Measurements from ENCODE around the gene KLF9.
"Not testable (repeated sequence)": the region's sequence is repeated elsewhere in the genome, so short reads cannot be mapped to it uniquely, and the experiment has no call there.

The KLF9 gene

DNA sequence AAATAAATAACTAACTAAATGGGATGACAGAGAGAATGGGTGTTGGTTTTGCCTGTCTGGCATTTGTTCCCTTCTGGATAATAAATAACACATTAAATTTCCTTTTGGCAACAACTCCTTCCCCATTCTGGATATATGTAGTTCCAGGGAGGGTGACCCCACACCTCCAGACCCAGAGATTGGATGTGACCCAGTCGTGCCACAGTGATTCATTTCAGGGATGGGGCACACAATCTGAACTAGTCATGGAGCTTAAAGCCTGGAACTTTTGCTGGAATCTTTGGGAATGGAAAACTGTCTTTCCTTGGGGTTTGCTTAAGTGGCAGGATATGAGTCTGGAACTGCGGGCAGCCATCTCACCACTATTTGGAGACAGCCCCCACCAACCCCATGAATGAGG is 11.3 kb downstream of the KLF9 start:
- no peak for DNase-seq

DNA sequence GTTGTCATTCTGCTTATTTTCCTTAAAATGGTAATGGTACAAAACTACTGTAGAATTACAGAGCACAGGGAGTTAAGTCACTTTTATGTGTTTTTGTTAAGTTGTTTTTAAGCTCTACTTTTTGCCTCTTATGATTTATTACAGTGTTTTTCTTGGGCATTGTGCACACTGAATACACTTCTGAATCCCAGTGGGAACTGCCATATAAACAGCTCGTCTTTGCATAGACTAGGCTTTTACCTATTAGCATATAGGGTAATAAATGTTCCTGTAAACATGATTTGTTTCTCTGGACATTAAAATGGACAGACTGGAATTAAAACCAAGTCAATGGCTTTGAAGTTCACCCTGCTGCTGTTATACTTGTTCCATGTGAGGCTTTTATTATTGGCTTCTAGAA is 12.2 kb downstream of the KLF9 start:
- DNase-seq: no peak

DNA sequence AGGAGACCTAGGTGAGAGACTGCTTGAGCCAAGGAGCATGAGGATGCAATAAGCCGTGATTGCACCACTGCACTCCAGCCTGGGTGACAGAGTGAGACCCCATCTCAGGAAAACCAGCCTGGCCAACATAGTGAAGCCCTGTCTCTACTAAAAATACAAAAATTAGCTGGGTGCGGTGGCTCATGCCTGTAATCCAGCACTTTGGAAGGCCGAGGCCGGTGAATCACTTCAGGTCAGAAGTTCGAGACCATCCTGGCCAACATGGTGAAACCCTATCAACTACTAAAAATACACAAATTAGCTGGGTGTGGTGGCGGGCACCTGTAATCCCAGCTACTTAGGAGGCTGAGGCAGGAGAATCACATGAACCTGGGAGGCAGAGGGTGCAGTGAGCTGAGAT is 13.2 kb downstream of the KLF9 start:
- not testable (repeated sequence) for DNase-seq

DNA sequence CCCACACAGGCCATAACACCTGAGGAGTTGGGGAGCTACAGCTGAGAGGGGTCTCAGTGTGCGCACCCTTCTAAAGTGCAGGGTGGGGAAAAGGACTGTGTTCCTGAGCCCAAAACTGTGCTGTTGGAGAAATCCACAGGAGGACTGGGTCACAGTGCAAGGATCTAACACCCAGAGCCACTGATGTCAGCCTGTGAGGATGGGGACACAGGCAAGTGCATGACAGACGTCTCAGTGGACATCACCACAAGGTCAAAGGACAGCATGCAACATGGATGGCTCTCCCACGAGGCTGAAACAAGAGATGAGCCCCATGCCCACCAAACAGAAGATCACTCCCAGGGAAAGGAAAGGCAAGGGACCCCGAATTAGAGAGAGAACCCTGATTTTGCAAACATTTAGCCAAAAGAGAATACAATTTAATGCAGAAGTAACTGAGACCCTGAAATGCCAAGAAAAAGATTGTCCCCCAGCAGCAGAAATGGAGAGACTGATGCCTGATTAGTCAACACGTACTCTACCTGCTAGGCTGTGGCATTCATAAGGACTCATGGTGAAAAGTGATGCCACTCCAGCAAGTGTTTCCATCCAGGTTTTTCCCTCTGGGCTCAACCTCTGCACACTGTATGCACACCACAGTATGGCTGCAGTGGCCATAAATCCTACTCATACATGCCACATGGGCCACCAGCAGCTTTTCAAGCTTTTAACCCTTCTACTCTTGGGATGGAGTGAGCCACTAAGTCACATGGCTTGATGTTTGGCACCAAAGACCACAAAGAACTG is 14.2 kb downstream of the KLF9 start:
- DNase-seq: no peak

DNA sequence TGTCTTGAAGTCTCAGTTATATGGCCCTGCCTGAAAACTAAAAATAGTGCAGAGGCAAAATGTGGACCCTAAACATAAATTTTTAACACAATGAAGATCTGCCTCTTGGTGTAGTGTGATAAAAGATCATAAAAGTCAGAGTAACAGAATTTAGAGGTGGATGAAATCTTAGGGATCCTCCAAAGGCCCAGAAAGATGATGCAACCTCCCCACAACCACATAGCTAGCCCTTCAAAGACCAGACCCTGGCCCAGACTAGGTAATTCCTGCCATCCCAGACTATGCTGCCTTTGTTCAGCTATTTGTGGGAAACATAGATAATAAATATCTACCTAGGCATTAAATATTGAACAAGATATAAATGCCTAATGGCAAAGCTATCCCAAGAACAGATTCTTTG is 15.3 kb downstream of the KLF9 start:
- no peak for DNase-seq

DNA sequence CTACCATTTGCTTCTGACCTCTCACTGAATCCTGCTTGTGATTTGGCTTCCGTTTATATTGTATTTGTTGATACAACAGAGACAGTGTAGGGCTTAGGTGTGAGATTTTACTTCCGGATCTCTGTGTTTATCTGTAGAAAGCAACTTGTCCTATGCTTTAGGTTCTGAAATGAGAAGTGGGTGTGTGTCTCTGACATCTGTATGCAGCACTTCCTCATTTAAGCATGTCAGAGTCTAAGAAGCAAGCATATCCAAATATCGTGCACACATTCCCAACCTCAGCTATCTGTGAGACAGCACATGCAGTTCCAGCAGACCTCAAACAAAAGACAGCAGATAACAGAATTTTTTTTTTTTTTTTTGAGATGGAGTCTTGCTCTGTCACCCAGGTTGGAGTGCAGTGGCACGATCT is 16.3 kb downstream of the KLF9 start:
- no peak for DNase-seq

DNA sequence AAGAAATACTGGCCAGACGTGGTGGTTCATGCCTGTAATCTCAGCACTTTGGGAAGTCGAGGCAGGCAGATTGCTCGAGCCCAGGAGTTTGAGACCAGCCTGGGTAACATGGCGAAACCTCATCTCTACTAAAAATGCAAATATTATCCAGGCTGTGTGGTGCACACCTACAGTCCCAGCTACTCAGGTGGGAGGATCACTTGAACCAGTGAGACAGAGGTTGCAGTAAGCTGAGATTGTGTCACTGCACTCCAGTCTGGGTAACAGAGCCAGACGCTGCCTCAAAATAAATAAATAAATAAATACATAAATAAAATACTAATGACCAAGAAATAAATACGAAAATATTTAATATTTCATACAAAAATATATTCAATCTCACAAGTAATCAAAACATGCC is 18.8 kb downstream of the KLF9 start:
- no peak for DNase-seq

DNA sequence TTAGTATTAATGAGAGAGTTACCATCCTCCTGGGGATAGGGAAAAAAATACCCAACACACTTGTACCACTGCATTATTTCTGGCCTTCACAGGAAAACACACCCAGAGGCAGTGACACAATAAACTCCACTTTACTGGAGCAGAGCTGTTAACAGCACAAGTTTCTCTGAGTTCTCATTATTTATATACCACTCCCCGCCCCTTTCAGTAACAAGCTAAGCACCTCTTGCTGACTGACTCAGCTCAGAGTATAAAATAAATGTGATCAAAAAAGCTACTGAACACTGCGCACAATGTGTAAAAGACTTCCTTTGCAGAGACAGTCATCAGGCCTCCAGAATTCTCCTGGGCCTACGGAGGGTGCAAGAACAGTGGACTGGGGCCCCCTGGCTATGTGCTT is 21.6 kb downstream of the KLF9 start:
- no peak for DNase-seq

DNA sequence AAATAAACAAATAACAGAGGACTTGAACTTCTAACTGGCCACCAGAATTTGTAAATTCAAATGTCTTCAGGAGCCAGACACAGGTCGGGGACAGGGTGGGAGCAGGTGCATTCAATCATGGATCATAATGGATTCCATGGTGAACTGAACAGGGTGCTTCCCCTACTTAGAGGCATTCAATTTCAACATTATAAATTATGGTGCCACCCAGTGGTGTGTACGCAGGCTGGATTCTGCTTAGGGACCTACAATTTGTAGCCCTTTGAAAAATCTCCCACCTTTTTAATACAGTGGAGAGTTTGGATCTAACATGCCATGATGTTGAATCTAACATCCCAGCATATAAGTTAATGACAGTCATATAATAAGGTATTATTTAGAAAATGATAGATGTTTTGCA is 22.3 kb downstream of the KLF9 start:
- no peak for DNase-seq

DNA sequence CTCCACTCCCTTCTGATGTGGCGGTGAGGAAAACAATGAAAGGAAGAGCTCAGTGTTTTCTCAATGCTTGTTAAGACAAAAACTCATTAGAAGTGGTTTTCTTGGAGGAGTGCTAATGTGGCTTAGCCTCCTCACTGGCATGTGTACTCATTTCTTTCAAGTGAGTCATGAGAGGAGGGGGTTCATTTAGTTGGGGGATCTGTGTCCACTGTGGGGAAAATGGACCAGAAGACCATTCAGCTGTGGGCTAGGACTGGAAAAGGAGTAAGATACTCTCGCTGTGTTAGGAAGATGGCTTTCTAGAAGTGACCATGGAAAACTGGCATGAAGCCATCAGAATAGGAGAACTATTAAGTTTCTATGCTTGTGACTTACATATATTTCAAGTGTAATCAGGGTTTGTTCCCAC is 23.5 kb downstream of the KLF9 start:
- DNase-seq: no peak

DNA sequence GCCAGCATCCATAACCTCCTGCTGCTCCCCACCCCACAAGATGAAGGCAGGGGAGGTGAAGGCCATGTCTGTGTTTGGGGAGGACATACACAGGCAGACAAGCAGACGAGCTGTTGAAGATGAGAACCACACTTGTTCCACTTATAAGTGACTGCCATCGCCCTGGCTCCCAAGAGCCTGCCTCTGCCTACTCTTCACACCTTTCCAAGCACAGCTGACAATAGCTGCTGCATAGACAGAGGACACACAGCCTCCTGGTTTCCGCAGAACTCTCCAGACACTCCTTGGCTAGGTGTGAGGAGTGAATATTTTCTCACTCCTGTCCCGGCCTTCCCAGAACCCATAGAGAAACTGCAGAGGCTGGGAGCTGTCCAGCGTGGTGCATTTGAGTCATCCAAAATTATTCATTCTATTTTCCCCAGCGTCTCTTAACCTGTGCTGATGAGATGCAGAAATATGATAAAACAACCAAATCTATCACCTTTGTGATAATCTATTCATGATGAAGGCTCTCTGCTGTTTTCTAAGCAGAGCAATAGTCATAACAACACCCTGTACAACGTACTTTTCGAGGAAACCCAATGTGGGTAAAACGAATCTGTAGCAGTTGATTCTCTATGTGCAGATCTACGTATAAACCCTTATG is 24.7 kb downstream of the KLF9 start:
- no peak for DNase-seq

DNA sequence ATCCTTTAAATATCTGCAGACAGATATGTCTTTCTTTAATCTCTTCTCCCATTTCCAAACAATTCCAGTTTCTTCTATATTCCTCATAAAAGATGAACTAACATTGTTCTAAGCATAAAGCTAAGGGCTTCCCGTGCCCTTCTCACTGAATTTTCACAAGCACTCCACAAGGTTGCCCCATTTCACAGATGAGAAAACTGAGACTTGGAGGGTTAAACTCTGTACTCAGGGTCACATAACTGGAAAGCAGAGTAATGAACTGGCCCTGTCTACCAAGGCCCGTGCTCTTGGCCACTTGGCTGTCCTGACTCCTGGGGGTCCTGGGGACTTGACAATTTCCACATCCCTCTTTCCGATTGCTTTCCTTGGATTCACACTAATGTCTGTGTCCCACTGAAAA is 25.3 kb downstream of the KLF9 start:
- no peak for DNase-seq

DNA sequence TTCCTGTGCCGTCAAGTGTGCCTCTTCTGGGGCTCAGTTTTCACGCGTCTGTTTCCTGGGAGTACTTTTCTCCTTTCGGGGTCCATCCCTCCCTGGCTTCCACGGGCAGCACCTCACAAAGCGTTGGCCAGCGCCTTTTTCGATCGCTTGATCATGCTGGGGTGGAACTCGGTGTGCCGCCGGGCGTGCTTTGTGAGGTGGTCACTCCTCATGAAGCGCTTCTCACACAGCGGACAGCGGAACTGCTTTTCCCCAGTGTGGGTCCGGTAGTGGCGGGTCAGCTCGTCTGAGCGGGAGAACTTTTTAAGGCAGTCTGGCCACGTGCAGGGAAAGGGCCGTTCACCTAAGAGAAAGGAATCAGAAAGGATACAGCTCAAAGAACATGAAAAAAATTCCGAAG is 26.8 kb downstream of the KLF9 start:
- no peak for DNase-seq

DNA sequence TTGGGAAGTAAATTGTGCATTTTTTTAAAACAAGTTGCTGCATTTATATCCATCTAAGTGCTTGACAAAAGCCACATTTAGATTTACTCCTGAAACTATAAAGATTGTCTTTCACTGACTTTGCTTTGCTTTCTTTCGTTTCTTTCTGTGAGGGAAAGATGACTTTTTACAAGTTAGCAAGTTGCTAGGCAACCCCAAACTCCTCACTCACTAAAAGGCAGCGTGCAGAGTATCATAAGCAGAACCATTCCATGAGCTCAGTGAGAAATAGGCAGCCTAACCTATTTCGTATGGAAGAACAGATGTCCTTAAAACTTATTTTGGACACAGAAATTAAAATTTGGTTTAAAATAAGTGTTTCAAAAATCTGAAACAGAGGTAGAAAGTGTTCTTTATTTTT is 29.0 kb downstream of the KLF9 start:
- DNase-seq: no peak

DNA sequence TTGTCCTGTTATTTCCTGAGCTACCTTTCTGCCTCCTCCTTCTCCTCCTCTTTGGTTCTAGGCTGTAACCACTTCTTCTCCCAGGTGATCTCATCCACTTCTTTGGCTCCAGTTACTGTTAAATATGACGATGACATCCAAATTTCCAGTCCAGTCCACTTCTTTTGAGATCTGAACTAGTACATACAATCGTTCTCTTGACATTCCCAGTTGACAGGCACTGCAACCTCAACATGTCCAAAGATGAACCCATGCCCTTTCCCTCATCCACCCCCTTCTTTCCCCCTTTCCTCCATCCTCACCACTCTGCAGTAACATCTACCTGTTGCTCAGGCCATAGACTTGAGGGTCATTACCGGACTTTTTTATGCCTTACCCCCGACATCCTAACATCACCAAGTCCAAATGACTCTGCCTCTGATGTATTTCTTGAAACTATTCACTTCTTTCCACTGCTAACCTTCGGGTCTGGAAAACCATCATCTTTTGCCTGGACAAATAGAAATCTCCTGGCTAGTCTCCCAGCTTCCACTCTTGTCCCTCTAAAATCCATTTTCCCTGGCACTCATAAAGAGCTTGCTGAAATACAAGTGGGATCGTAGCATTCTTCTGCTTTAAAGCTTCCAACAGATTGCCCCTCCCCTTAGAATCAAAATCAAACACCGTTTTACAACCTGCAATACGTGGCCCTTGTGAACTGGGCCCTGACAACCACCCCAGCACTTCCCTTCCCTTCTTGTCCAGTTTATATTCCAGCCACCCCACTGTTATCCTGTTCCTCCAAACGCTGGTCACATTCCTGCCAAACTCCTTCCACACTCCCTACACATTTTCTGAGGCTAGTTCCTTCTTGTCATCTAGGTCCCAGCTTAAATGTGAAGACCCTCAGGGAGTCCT is 31.5 kb downstream of the KLF9 start:
- no peak for DNase-seq

DNA sequence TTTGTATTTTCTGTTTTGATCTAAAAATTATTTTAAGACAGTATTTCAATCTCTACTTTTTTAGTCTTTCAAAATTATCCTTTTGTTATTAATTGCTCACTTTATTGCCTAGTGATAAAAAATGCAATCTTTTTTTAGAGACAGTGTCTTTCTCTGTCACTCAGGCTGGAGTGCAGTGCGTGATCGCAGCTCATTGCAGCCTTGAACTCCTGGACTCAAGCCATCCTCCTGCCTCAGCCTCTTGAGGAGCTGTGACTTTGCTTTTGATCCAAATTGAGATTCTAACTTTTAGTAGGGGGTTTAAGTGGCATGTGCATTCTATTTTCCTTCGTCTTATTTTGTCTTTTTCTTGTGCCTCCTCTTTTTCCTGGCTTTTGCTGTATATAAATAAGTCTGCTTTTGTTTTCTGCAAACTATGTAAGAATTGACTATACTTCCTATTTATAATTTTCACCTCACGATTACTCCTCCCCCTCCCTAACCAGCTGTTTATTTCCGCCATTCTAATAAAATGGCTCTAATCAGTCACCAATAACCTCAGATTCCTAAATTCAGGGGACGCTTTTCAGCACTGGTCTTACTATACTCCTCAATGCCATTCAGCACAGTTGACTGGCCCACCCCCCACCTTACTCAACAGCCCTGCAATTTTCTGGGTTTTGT is 32.3 kb downstream of the KLF9 start:
- DNase-seq: no peak

DNA sequence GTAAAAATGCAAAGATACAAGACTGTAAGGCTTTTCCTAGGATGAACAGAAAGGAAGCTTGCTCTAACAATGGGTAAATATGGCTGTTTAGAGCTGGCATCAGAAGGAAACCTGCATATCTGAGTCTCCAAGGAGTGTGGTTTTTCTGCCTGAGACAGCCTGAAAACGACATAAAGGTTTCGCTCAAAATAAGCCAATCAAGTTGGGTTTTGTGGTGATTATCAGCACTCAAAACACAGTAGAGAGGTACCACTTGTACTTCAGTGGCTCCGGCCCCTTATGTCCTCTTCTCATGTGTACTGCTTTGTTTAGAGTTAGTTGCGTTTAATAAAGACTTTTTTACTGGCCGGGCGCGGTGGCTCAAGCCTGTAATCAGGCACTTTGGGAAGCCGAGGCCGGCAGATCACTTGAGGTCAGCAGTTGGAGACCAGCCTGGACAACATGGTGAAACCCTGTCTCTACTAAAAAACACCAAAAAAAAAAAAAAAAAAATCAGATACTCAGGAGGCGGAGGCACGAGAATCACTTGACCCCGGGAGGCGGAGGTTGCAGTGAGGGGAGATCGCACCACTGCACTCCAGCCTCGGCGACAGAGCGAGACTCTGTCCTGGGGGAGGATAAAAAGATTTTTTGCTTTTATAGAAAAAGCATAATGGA is 39.4 kb downstream of the KLF9 start:
- DNase-seq: no peak

DNA sequence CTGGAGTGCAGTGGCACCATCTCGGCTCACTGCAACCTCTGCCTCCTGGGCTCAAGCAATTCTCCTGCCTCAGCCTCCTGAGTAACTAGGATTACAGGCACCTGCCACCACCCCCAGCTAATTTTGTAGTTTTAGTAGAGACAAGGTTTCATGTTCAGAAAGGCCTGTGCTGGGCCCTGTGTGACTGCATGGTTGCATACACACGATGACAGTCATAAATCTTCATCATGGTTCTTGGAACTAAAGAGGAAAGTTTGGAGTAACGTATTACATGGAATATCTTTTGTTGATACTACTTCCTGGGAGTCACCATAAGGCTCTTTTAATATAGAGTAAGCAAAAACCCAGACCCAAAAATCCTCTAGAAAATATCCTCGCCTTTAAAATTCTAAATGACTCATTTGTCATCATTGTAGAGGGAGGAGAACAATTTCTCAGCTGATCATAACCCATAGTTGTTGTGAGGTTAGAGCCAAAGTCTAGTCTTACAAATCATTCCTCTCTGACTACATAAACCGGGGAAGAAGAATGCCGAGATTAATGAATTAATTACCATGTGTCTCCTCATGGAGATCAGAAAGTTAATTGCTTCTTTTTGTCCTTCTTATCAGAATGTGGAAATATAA is 47.0 kb downstream of the KLF9 start:
- peak; percentile 20 for DNase-seq

DNA sequence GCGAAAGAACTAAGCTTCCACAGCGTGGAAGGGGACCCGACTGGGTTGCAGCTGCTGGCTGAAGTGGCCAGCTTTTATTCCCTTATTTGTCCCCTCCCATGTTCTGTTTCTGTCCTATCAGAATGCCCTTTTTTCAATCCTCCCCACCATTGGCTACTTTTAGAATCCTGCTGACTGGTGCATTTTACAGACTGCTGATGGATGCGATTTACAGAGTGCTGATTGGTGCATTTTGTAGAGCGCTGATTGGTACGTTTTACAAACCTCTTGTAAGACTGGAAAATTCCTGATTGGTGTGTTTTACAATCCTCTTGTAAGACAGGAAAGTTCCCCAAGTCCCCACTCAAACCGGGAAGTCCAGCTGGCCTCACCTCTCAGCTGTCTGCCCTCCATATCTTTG is 50.7 kb downstream of the KLF9 start:
- no peak for DNase-seq

DNA sequence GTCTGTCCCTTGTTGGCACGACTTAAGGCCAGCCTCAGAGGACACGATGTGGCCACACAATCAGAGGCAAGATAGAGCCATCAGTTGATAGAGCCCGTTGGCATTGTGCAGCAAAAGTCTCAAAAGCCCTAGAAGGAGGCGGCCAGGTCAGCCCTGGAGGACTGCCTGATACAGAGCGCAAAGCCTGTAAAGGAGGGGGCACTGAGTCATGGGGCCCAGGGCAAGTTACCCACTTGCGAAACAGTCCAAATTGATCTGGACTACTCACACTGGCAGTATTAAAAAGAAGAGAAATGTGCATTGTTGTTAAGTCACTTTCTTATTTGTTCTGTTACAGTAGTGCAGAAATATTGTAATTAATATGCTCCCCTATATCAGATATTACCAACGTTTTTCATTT is 51.5 kb downstream of the KLF9 start:
- DNase-seq: peak; percentile 61

DNA sequence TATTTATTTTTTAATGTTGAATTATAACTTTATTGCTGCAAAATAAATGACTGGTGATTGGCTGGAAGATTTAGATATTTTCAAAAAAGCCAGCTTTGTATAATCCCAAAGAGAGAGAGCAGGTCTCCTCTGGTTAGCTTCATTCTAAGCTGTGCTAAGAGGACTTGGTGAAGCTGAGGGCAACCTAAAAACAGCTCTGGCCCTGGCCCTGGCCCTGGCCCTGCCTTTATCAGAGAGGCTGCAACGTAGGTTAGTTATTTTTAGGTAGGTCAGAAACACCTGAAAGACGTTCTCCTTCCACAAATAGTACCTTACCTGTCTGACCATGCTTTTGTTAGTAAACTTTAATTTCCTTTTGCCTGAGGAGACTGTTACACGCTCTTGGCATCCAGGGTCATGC is 58.7 kb downstream of the KLF9 start:
- DNase-seq: no peak

DNA sequence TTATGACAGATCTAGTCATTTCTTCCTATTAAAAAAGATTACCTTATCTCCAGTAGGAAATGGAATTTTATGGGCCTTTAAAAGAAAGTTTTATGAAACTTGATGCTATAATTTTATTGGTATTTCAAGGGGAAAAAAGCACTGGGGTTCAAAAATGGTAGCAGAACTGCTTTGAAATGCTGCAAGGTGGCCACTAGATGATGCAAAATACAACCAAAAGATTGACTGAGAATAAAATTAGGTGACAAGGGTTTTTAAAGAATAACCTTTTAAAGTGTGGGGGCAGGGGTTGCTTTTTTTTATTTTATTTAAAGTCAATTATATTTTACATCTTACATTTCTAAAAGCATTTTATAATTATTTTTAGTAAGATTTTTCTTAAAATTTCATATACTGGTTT is 61.7 kb downstream of the KLF9 start:
- peak; percentile 26 for DNase-seq
